HG02840 (cell line): ENCODE data around the gene PPP4R3A.
"Not testable (repeated sequence)": the region's sequence is repeated elsewhere in the genome, so short reads cannot be mapped to it uniquely, and the experiment has no call there.

ENCODE experiments used
- ATAC-seq: cut with Tn5 transposase; IDR thresholded peaks from one replicate; pipeline ENCODE4 v1.9.1; 2021; ENCODE audit warnings: mild to moderate bottlenecking, moderate library complexity, moderate number of reproducible peaks; ENCODE audit not compliant: unreplicated experiment, low FRiP score

The PPP4R3A gene

GRCh38 chr14:91506226-91506625 lies 3.9 kb downstream of the PPP4R3A start:
- ATAC-seq = no peak

DNA sequence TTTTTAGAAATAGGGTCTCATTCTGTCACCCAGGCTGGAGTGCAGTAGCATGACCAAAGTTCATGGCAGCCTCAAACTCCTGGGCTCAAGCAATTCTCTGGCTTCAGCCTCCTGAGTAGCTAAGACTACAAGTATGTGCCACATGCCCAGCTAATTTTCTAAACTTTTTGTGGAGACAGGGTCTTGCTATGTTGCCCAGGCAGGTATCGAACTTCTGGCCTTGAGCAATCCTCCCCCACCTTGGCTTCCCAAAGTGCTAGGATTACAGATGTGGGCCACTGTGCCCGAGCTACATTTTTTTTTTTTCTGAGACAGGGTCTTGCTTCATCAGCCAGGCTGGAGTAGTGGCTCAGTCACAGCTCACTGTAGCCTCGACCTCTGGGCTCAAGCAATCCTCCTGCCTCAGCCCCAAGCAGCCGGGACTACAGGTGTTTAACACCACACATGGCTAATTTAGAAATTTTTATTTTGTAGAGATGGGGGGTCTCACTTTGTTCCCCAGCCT lies 7.1 kb downstream of the PPP4R3A start:
- no peak for ATAC-seq

DNA sequence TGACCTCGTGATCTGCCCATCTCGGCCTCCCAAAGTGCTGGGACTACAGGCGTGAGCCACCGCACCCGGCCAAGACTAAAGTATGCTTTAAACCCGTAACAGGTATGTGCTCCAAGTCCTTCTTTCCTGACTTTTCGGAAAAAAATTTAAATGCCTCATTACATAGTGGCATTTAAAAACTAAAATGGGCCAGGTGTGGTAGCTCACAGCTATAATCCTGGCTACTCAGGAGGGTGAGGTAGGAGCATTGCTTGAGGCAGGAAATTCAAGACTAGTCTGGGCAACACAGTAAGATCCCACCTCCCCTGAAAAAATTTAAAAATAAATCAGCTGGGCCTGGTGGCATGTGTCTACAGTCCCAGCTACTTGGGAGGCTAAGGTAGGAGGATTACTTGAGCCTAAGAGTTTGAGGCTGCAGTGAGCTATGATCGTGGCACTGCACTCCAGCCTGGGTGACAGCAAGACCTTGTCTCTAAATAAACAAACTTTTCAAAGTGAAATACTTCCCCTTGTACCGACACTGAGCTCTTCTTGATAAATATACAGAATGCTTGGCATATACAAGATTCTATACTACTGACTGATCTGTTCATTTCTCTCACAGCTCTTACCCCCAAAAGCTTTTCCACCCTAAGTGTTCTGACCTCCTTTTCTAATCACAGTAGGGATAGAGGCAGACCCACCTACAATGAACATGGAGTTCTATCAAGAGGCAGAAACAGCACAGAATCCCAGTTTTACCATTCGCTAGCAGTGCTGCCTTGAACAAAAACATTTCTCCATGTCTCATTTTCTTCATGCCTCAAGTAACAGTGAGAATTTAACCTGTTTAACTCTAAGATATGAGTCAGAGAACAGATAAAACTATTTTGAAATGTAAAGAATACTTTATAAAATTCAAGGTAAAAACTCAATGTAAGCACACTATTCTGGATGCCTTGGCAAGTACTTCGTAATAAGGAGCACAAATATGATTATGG lies 7.9 kb downstream of the PPP4R3A start:
- ATAC-seq = no peak

GRCh38 chr14:91501348-91501747 lies 8.8 kb downstream of the PPP4R3A start:
- ATAC-seq = no peak

- no peak for ATAC-seq
Measured at GRCh38 chr14:91496790-91497189, 13.3 kb downstream of the PPP4R3A start.

DNA sequence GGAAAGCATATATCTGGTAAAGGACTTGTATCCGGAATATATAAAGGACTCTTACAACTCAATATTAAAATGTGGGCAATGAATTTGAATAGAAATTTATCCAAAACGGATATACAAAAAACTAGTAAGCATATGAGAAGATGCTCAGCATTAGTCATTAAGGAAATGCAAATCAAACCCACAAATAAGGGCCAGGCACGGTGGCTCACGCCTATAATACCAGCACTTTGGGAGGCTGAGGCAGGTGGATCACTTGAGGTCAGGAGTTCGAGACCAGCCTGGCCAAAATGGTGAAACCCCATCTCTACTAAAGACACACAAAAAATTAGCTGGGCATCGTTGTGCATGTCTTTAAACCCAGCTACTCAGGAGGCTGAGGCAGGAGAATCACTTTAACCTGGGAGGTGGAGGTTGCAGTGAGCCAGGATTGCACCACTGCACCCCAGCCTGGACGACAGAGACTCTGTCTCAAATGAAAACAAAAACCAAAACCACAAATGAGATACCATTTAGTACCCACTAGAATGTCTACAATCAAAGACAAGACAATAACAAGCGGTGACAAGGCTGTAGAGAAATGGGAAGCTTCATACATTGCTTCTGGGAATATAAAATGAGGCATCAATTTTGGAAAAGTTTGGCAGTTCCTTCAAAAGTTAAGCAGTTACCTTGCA lies 15.6 kb downstream of the PPP4R3A start:
- ATAC-seq = not testable (repeated sequence)

- no peak for ATAC-seq
Measured at GRCh38 chr14:91493169-91493568, 16.9 kb downstream of the PPP4R3A start.

DNA sequence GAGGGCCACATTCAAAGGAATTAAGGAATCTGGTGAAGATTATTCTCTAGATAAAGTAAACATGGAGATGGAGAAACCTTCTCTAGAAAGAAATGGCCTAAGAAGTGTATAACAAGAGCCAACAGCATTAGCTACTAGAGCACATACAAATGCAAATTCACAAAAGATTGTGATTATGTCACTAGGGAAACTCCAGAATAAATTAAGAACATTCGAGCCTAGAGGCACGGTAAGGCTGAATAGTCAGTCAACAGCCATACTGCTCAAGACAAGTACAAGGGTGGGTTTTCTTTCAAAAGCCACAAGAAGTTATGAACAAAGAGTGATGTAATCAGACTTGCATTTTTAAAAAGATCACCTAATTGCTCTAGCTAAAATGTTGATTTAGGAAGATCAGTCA lies 25.4 kb downstream of the PPP4R3A start:
- ATAC-seq = no peak

- no peak for ATAC-seq
Measured at GRCh38 chr14:91484186-91484585, 25.9 kb downstream of the PPP4R3A start.

GRCh38 chr14:91482263-91483013 lies 27.7 kb downstream of the PPP4R3A start:
- no peak for ATAC-seq

- ATAC-seq = no peak
Measured at GRCh38 chr14:91477388-91477787, 32.7 kb downstream of the PPP4R3A start.

- no peak for ATAC-seq
Measured at GRCh38 chr14:91473046-91473445, 37.1 kb downstream of the PPP4R3A start.

GRCh38 chr14:91470216-91470615 lies 39.9 kb downstream of the PPP4R3A start:
- ATAC-seq = no peak

GRCh38 chr14:91466192-91466591 lies 43.9 kb downstream of the PPP4R3A start:
- no peak for ATAC-seq

DNA sequence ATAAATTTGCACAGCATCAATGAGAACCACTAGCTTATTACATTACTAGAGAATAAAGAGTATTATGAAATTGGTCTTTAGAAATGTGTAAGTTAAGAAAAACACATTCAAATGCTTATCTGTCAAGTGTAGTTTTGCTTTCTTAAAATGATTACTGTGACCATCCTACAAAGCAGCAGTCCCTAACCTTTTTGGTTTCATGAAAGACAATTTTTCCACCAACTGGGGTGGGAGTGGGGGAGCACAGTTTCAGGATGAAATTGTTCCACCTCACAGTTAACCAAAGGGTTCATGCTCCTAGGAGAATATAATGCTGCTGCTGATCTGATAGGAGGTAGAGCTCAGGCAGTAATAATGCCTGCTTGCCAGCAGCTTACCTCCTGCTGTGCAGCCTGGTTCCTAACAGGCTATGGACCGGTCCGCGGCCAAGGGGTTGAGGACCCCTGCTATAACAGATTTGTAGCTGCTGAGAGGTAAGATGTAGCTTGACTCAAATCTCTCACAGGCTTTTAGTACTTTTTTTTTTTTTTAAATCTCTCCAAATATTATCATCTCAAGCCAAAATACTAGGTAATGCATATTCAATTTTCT lies 45.4 kb downstream of the PPP4R3A start:
- ATAC-seq = no peak

DNA sequence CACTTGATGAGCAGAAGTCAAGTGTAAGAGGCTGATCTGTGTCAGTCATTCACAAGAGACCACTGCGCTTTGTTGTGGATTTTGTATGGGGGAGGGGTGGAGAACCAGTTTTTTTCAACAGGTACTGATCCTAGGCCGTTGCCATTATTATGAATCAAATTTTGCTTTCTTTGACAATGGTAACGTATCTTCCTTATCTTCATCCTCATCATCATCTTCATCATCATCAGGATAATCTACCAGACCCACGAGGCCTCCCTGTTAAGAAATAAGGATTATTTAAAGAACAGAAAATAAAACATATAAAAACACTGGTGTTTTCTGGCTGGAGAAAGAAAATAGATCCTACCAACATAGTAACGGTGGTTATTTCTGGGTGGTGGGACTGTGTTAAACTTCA lies 51.5 kb downstream of the PPP4R3A start:
- no peak for ATAC-seq

- ATAC-seq = no peak
Measured at GRCh38 chr14:91456283-91456682, 53.8 kb downstream of the PPP4R3A start.

- no peak for ATAC-seq
Measured at GRCh38 chr14:91454580-91454979, 55.5 kb downstream of the PPP4R3A start.

- no peak for ATAC-seq
Measured at GRCh38 chr14:91454155-91454554, 56.0 kb downstream of the PPP4R3A start.

DNA sequence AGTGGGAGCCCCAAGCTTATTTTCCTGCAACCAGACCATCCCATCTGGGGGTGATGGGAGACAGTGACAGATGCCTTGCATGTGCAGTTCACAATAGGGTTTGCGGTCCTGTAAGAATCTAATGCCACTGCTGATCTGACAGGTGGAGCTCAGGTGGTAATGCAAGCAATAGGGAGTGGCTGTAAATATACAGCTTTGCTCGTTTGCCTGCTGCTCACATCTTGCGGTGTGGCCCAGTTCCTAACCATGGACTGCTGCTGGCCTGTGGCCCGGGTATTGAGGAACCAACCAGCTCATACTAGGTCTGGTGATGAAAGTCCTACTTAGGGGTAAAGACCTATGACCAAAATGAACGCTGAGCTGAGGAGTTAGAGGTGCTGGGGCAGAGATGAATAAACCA lies 56.4 kb downstream of the PPP4R3A start:
- ATAC-seq = no peak
